ENCODE measurements around the gene EIF4H. TPM values are rescaled to one million over a fixed set of nuclear protein-coding genes. Genes with fewer than 3 reads are reported as not detected.
"Not testable (repeated sequence)": the region's sequence is repeated elsewhere in the genome, so short reads cannot be mapped to it uniquely, and the experiment has no call there.

Gene EIF4H
- total RNA-seq, 2 donors from 2014 or later = 175 to 203 TPM

GRCh38 chr7:74224511-74224832 is 50.3 kb downstream of the EIF4H start:
- peaks cover 3% of the 10 kb centered on the region for H3K36me3 ChIP-seq
- DNase-seq (ENCODE audit: low spot score) = no peak
- no peaks in the 10 kb centered on the region for H3K4me1 ChIP-seq

GRCh38 chr7:74224907-74225306 is 50.8 kb downstream of the EIF4H start:
- H3K27me3 ChIP-seq, H3K36me3 ChIP-seq: not testable (repeated sequence)

More at GRCh38 chr7:74224511-74224832, 50.3 kb downstream of the EIF4H start:
- H3K9me3 ChIP-seq = no peaks in the 10 kb centered on the region
- no peak overlapping the region for H3K4me3 ChIP-seq
- no peaks in the 10 kb centered on the region for H3K27me3 ChIP-seq
- TF ChIP-seq CTCF (IDR thresholded peaks at IDR 0.05) = no peak
- H3K27ac ChIP-seq = no peak overlapping the region

GRCh38 chr7:74225400-74225799 is 51.2 kb downstream of the EIF4H start:
- Histone ChIP-seq H3K9me3 (no peaks in the 10 kb centered on the region), H3K4me3 (no peak overlapping the region), H3K36me3 (peaks cover 4% of the 10 kb centered on the region), H3K27me3 (no peaks in the 10 kb centered on the region), H3K4me1 (no peaks in the 10 kb centered on the region), H3K27ac (no peak overlapping the region)
- no peak for TF ChIP-seq CTCF (IDR thresholded peaks at IDR 0.05)
- DNase-seq (ENCODE audit: low spot score) = no peak

More at GRCh38 chr7:74224907-74225306, 50.8 kb downstream of the EIF4H start:
- H3K4me3 ChIP-seq; DNase-seq (ENCODE audit: low spot score); H3K9me3 ChIP-seq; H3K27ac ChIP-seq; H3K4me1 ChIP-seq: not testable (repeated sequence)

GRCh38 chr7:74226633-74227032 is 52.5 kb downstream of the EIF4H start:
- DNase-seq (ENCODE audit: low spot score) = no peak
- no peak overlapping the region for H3K27ac ChIP-seq
- H3K36me3 ChIP-seq = peaks cover 10% of the 10 kb centered on the region
- H3K27me3 ChIP-seq = no peaks in the 10 kb centered on the region
- no peaks in the 10 kb centered on the region for H3K9me3 ChIP-seq
- H3K4me1 ChIP-seq = no peaks in the 10 kb centered on the region
- TF ChIP-seq CTCF (IDR thresholded peaks at IDR 0.05) = no peak
- H3K4me3 ChIP-seq = no peak overlapping the region

- Histone ChIP-seq H3K4me1 (no peaks in the 10 kb centered on the region), H3K27ac (no peak overlapping the region), H3K36me3 (peaks cover 18% of the 10 kb centered on the region), H3K9me3 (no peaks in the 10 kb centered on the region), H3K27me3 (no peaks in the 10 kb centered on the region), H3K4me3 (no peak overlapping the region)
- no peak for DNase-seq (ENCODE audit: low spot score)
- TF ChIP-seq CTCF (IDR thresholded peaks at IDR 0.05) = no peak
These were observed 55.1 kb downstream of the EIF4H start for GRCh38 chr7:74228951-74229900.

GRCh38 chr7:74230446-74231231 is 56.5 kb downstream of the EIF4H start:
- Histone ChIP-seq H3K9me3 (no peaks in the 10 kb centered on the region), H3K4me1 (no peaks in the 10 kb centered on the region), H3K27me3 (no peaks in the 10 kb centered on the region), H3K36me3 (peaks cover 30% of the 10 kb centered on the region), H3K27ac (no peak overlapping the region), H3K4me3 (no peak overlapping the region)
- DNase-seq (ENCODE audit: low spot score) = no peak
- TF ChIP-seq CTCF (IDR thresholded peaks at IDR 0.05) = no peak
